Neutrophil (primary cell): ENCODE results near the gene NANOS3.

ENCODE experiments used
- H3K27ac ChIP-seq: fragments of 200-600 bp; sonication (generic); 2 replicates; pipeline ENCODE4 v1.5.1; 2016; ENCODE audit warnings: mild to moderate bottlenecking, moderate library complexity
- H3K27me3 ChIP-seq: fragments of 200-600 bp; sonication (generic); 2 replicates; pipeline ENCODE4 v1.6.0; 2016; ENCODE audit warnings: mild to moderate bottlenecking
- H3K36me3 ChIP-seq: fragments of 200-600 bp; sonication (generic); 2 replicates; pipeline ENCODE4 v1.5.1; 2017
- H3K4me1 ChIP-seq, 2 experiments: fragments of 200-600 bp in 1 of 2; sonication (generic) in 1 of 2; 1 replicate in 1 of 2; 2 replicates in 1 of 2; pipeline versions ENCODE4 v1.5.1 to v1.6.1; 2013 to 2016; ENCODE audit warnings: low read depth in 1 of 2, low read length in 1 of 2, mild to moderate bottlenecking in 1 of 2, moderate library complexity in 1 of 2; ENCODE audit not compliant: control insufficient read depth in 1 of 2, insufficient read depth in 1 of 2
- H3K4me3 ChIP-seq, 2 experiments: fragments of 200-600 bp in 1 of 2; sonication (generic) in 1 of 2; 1 replicate in 1 of 2; 2 replicates in 1 of 2; pipeline ENCODE4 v1.5.1; 2013 to 2016; ENCODE audit warnings: low read depth in 1 of 2, low read length in 1 of 2, mild to moderate bottlenecking in 1 of 2, moderate library complexity in 1 of 2
- H3K9me3 ChIP-seq: fragments of 200-600 bp; sonication (generic); 2 replicates; pipeline ENCODE4 v1.5.1; 2016
- CTCF ChIP-seq: fragments of 200-600 bp; sonication (generic); IDR thresholded peaks from 2 replicates; pipeline ENCODE4 v1.5.1; 2016; ENCODE audit warnings: antibody characterized with exemption

The NANOS3 gene

GRCh38 chr19:13847407-13848339, 29.3 kb upstream of the NANOS3 start:
- H3K4me1 ChIP-seq = peaks cover 69 to 80% of the 10 kb centered on the region in 2 experiments
- TF ChIP-seq CTCF = peak; percentile 76
- no peaks in the 10 kb centered on the region for H3K9me3 ChIP-seq
- H3K27ac ChIP-seq = peak overlapping the region; percentile 100
- H3K27me3 ChIP-seq = peaks cover 32% of the 10 kb centered on the region
- peak overlapping the region; percentile 69 to 74 for H3K4me3 ChIP-seq
- no peaks in the 10 kb centered on the region for H3K36me3 ChIP-seq

- TF ChIP-seq CTCF = no peak
- H3K36me3 ChIP-seq = no peaks in the 10 kb centered on the region
- H3K27ac ChIP-seq = peak overlapping the region; percentile 100
- peaks cover 32% of the 10 kb centered on the region for H3K27me3 ChIP-seq
- H3K4me3 ChIP-seq = peak overlapping the region; percentile 69 to 74
- H3K9me3 ChIP-seq = no peaks in the 10 kb centered on the region
- peaks cover 65 to 76% of the 10 kb centered on the region in 2 experiments for H3K4me1 ChIP-seq
Measured at GRCh38 chr19:13848340-13848677, 28.6 kb upstream of the NANOS3 start.

- H3K4me1 ChIP-seq = peaks cover 57 to 68% of the 10 kb centered on the region in 2 experiments
Measured at GRCh38 chr19:13848798-13849676, 27.9 kb upstream of the NANOS3 start.

GRCh38 chr19:13849991-13850909, 26.7 kb upstream of the NANOS3 start:
- H3K36me3 ChIP-seq = no peaks in the 10 kb centered on the region
- no peaks in the 10 kb centered on the region for H3K9me3 ChIP-seq
- no peak for TF ChIP-seq CTCF
- H3K27me3 ChIP-seq = peaks cover 32% of the 10 kb centered on the region
- peak overlapping the region; percentile 80 for H3K27ac ChIP-seq
- H3K4me1 ChIP-seq = peaks cover 46 to 57% of the 10 kb centered on the region in 2 experiments
- peak overlapping the region; percentile 62 to 64 for H3K4me3 ChIP-seq

More at GRCh38 chr19:13848798-13849676, 27.9 kb upstream of the NANOS3 start:
- H3K36me3 ChIP-seq = no peaks in the 10 kb centered on the region
- peaks cover 32% of the 10 kb centered on the region for H3K27me3 ChIP-seq
- peak overlapping the region; percentile 100 for H3K27ac ChIP-seq
- no peaks in the 10 kb centered on the region for H3K9me3 ChIP-seq
- no peak for TF ChIP-seq CTCF
- no peak overlapping the region for H3K4me3 ChIP-seq
